Ovary (tissue), 9 donors: Measurements from ENCODE around the gene SCAND1. TPM values are rescaled to one million over a fixed set of nuclear protein-coding genes. Genes with fewer than 3 reads are reported as not detected.

Experiments
- DNase-seq, 5 donors: peaks; one replicate each; pipeline ENCODE4 v3.0.0-alpha.2; 2019 to 2020
- H3K27ac ChIP-seq, 2 donors: fragments of 200-600 bp; one replicate each; pipeline versions ENCODE4 v1.5.1 to v1.8.0; 2019 to 2022
- H3K27me3 ChIP-seq: fragments of 200-600 bp; one replicate; pipeline ENCODE4 v1.8.0; 2022
- H3K36me3 ChIP-seq: fragments of 200-600 bp; sonication (generic); one replicate; pipeline ENCODE4 v1.5.1; 2019
- H3K4me1 ChIP-seq: one replicate; pipeline ENCODE4 v1.8.1; 2013; ENCODE audit warnings: mild to moderate bottlenecking, moderate library complexity; ENCODE audit not compliant: insufficient read depth
- H3K4me3 ChIP-seq: fragments of 200-600 bp; sonication (generic); one replicate; pipeline ENCODE4 v1.5.1; 2017
- H3K9me3 ChIP-seq, 2 donors: fragments of 200-600 bp in 1 of 2; sonication (generic) in 1 of 2; one replicate each; pipeline versions ENCODE4 v1.5.1 to v1.8.1; 2013 to 2019; ENCODE audit warnings: mild to moderate bottlenecking in 1 of 2, moderate library complexity in 1 of 2
- CTCF ChIP-seq, 3 donors: fragments of 450-650 bp in 2 of 3; fragments of 200-600 bp in 1 of 3; IDR thresholded peaks; one replicate each; pipeline versions ENCODE4 v1.5.1 to v1.8.0; 2016 to 2022; ENCODE audit warnings: antibody characterized with exemption in 3 of 3, mild to moderate bottlenecking in 1 of 3
- EP300 ChIP-seq: sonication (generic); formaldehyde crosslinking; IDR thresholded peaks from one replicate; pipeline ENCODE4 v1.6.1; 2017; ENCODE audit warnings: antibody characterized with exemption
- POLR2A ChIP-seq: fragments of 450-650 bp; IDR thresholded peaks from one replicate; pipeline ENCODE4 v1.6.1; 2017; ENCODE audit warnings: antibody characterized with exemption, mild to moderate bottlenecking, moderate library complexity
- WGBS, 3 donors: extraction: QIAGEN DNeasy Blood & Tissue Kit in 1 of 3; methylation state at CpG; one replicate each; pipeline versions ENCODE4 v1.1.5 to v1.1.7; 2013 to 2017; 5-methylcytosine and 5-hydroxymethylcytosine counted together
- intact Hi-C, 4 donors: fragments of 100-400 bp; cut with DNase I; formaldehyde crosslinking; loops; one replicate each; pipeline versions ENCODE4 v1.11.0 to v1.15.1; 2022 to 2023
- polyA plus RNA-seq, 2 donors: library from polyadenylated mRNA; stranded (reverse); fragments of 200-250 nt in 1 of 2; fragments of 350-450 nt in 1 of 2; fragmentation: Illumina TruSeq in 1 of 2; extraction: RNeasy Lipid Tissue Mini Kit (QIAGEN cat#74804) in 1 of 2; gene quantifications; one replicate each; pipeline ENCODE4 v1.2.3, GENCODE V29; 2013 to 2014
- total RNA-seq, 7 donors: library from RNA; depleted of rRNA in 2 of 7; stranded (reverse); fragments of >200 nt in 2 of 7; fragmentation: NEBNext Ultra II Directional in 3 of 7; extraction: Animal tissue kit (Norgen Biotek cat#: 25700) in 3 of 7; gene quantifications; one replicate each; pipeline versions ENCODE4 v1.1.0 to v1.2.4, GENCODE V29; 2016 to 2023
- donor health status: DM: no; HTN: no; CAD: no; lungs with moderate emphysema.
- donor health status: DM: no; HTN: no; CAD: no.
- donor health status: Bipolar disorder and iron deficiency.
- donor health status: DM: yes; HTN: yes; CAD: no.
- donor health status: DM: no; HTN: no; CAD: no.
- donor health status: DM: yes; HTN: yes; CAD: no.

The SCAND1 gene
- total and polyA plus RNA-seq, 9 donors: 48.2 to 177 (median 77.1) TPM; not detected in 1

- no peaks in the 10 kb centered on the region for H3K36me3 ChIP-seq
- H3K27me3 ChIP-seq: no peaks in the 10 kb centered on the region
- no peak overlapping the region for H3K4me3 ChIP-seq
- H3K4me1 ChIP-seq: no peaks in the 10 kb centered on the region
- H3K27ac ChIP-seq: no peak overlapping the region
- WGBS, 3 donors: 77 to 83% (median 81%) methylated on average over 2 of the region's 2 CpGs
- DNase-seq: no peak
- intact Hi-C loops: no loop called here
- H3K9me3 ChIP-seq: no peaks in the 10 kb centered on the region
- TF ChIP-seq CTCF (IDR thresholded peaks at IDR 0.05): no peak
- no peak for TF ChIP-seq EP300
- TF ChIP-seq POLR2A: no peak
These were observed 31.5 kb upstream of the SCAND1 start for GRCh38 chr20:35985806-35986205.

- 73 to 78% (median 75%) methylated on average over 6 of the region's 6 CpGs for WGBS, 3 donors
- H3K4me1 ChIP-seq: no peaks in the 10 kb centered on the region
- intact Hi-C loops: no loop called here
- TF ChIP-seq CTCF (IDR thresholded peaks at IDR 0.05): no peak
- no peak for TF ChIP-seq EP300
- no peak for TF ChIP-seq POLR2A
- H3K27ac ChIP-seq: no peak overlapping the region
- H3K36me3 ChIP-seq: no peaks in the 10 kb centered on the region
- no peak overlapping the region for H3K4me3 ChIP-seq
- H3K9me3 ChIP-seq: no peaks in the 10 kb centered on the region
- H3K27me3 ChIP-seq: no peaks in the 10 kb centered on the region
- DNase-seq: no peak
These were observed 30.1 kb upstream of the SCAND1 start for GRCh38 chr20:35984382-35984781.

GRCh38 chr20:35981969-35982368 lies 27.7 kb upstream of the SCAND1 start:
- intact Hi-C loops: no loop called here
- no peak overlapping the region for H3K27ac ChIP-seq
- H3K4me3 ChIP-seq: no peak overlapping the region
- no peaks in the 10 kb centered on the region for H3K36me3 ChIP-seq
- no peaks in the 10 kb centered on the region for H3K9me3 ChIP-seq
- TF ChIP-seq CTCF (IDR thresholded peaks at IDR 0.05) (no peak), EP300 (no peak), POLR2A (no peak)
- H3K27me3 ChIP-seq: no peaks in the 10 kb centered on the region
- DNase-seq: no peak
- no peaks in the 10 kb centered on the region for H3K4me1 ChIP-seq
- WGBS, 3 donors: 68 to 78% (median 76%) methylated on average over 3 of the region's 3 CpGs

- no peaks in the 10 kb centered on the region for H3K4me1 ChIP-seq
- H3K36me3 ChIP-seq: no peaks in the 10 kb centered on the region
- TF ChIP-seq CTCF (IDR thresholded peaks at IDR 0.05) (no peak), EP300 (no peak), POLR2A (no peak)
- intact Hi-C loops: no loop called here
- 65 to 74% (median 71%) methylated on average over 5 of the region's 5 CpGs for WGBS, 3 donors
- H3K27ac ChIP-seq: no peak overlapping the region
- H3K27me3 ChIP-seq: no peaks in the 10 kb centered on the region
- DNase-seq: no peak
- H3K4me3 ChIP-seq: no peak overlapping the region
- H3K9me3 ChIP-seq: no peaks in the 10 kb centered on the region
These were observed 25.2 kb upstream of the SCAND1 start for GRCh38 chr20:35979544-35979943.

- Histone ChIP-seq H3K27me3 (no peaks in the 10 kb centered on the region), H3K9me3 (no peaks in the 10 kb centered on the region), H3K4me1 (no peaks in the 10 kb centered on the region), H3K4me3 (no peak overlapping the region), H3K27ac (no peak overlapping the region), H3K36me3 (no peaks in the 10 kb centered on the region)
- intact Hi-C loops: no loop called here
- no peak for DNase-seq
- TF ChIP-seq EP300 (no peak), CTCF (IDR thresholded peaks at IDR 0.05) (no peak), POLR2A (no peak)
- WGBS, 3 donors: 90 to 94% (median 93%) methylated on average over 9 of the region's 9 CpGs
These were observed 23.8 kb upstream of the SCAND1 start for GRCh38 chr20:35978041-35978513.
